ENCODE measurements around the gene TMEM161A. TPM values are rescaled to one million over a fixed set of nuclear protein-coding genes. Genes with fewer than 3 reads are reported as not detected.

The TMEM161A gene
- total RNA-seq, 6 experiments from 2014 or later: 20.5 to 27.9 (median 25.4) TPM

DNA sequence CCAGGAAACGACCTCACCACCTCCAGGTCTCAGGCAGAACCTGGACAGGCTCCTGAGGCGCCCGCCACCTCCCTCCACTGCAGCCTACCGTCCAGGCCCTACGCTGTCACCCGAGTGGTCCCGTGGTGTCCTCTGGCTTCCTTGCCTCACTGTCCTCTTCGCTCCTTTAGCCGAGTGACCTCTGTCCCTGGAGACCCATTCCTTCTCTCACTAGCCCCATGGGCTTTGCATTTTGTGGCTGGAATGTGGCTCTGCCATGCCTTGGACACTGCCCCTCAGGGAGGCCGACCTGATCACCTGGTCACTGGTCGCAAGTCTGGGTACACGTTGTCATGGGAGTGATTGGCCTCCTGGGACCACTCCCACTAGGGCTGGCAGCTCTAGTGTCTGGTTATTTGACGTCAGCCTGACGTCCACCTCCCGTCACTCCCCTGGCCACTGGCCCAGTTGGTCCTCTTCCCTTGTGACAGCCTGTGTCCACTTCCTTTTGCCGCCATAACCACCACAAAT is 56.6 kb downstream of the TMEM161A start:
- H3K36me3 Mint-ChIP-seq (ENCODE audit: low read depth): no peaks in the 10 kb centered on the region; the same call in 1 of the 2 replicates
- DNase-seq: no peak
- TF ChIP-seq, protein P1, sequence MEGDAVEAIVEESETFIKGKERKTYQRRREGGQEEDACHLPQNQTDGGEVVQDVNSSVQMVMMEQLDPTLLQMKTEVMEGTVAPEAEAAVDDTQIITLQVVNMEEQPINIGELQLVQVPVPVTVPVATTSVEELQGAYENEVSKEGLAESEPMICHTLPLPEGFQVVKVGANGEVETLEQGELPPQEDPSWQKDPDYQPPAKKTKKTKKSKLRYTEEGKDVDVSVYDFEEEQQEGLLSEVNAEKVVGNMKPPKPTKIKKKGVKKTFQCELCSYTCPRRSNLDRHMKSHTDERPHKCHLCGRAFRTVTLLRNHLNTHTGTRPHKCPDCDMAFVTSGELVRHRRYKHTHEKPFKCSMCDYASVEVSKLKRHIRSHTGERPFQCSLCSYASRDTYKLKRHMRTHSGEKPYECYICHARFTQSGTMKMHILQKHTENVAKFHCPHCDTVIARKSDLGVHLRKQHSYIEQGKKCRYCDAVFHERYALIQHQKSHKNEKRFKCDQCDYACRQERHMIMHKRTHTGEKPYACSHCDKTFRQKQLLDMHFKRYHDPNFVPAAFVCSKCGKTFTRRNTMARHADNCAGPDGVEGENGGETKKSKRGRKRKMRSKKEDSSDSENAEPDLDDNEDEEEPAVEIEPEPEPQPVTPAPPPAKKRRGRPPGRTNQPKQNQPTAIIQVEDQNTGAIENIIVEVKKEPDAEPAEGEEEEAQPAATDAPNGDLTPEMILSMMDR (IDR thresholded peaks at IDR 0.05): no peak
- no peak overlapping the region for H3K4me3 Mint-ChIP-seq
- no peaks in the 10 kb centered on the region for H3K4me1 Mint-ChIP-seq (ENCODE audit: low read depth)
- no peak overlapping the region for H3K27ac Mint-ChIP-seq
- no peaks in the 10 kb centered on the region for H3K27me3 Mint-ChIP-seq (ENCODE audit: insufficient read depth)
- no peaks in the 10 kb centered on the region for H3K9me3 Mint-ChIP-seq

DNA sequence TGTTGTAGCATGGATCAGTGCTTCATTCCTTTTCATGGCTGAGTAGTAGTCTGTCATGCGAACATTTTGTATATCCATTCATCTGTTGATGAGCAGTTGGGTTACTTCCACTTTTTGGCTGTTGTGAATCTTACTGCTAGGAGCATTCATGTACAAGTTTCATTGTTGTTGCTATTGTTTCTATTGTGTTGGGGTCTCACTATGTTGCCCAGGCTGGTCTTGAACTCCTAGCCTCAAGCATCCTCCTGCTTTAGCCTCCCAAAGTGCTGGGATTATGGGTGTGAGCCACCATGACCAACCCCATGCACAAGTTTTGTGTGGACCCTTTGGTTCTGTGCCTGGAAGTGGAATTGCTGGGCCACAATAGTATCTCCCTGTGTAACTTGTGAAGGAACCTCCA is 58.7 kb downstream of the TMEM161A start:
- Mint-ChIP-seq H3K36me3 (ENCODE audit: low read depth) (no peaks in the 10 kb centered on the region; the same call in 1 of the 2 replicates), H3K4me1 (ENCODE audit: low read depth) (no peaks in the 10 kb centered on the region), H3K27ac (no peak overlapping the region), H3K4me3 (no peak overlapping the region), H3K9me3 (no peaks in the 10 kb centered on the region), H3K27me3 (ENCODE audit: insufficient read depth) (no peaks in the 10 kb centered on the region)
- DNase-seq: no peak
- TF ChIP-seq, protein P1 (IDR thresholded peaks at IDR 0.05): no peak

DNA sequence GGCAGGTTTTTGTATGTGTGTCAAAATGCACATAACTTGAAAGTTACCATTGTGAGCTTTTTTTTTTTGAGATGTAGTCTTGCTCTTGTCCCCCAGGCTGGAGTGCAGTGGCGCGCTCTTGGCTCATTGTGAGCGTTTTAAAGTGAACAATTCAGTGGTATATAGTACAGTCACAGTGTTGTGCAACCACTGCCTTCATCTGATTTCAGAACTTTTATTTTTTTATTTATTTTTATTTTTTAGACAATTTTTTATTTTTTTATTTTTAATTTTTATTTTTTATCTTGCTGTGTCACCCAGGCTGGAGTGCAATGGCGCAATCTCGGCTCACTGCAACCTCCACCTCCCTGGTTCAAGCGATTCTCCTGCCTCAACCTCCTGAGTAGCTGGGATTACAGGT is 59.5 kb downstream of the TMEM161A start:
- Mint-ChIP-seq H3K4me1 (ENCODE audit: low read depth) (no peaks in the 10 kb centered on the region), H3K36me3 (ENCODE audit: low read depth) (no peaks in the 10 kb centered on the region; the same call in 1 of the 2 replicates), H3K9me3 (no peaks in the 10 kb centered on the region), H3K4me3 (no peak overlapping the region), H3K27me3 (ENCODE audit: insufficient read depth) (no peaks in the 10 kb centered on the region), H3K27ac (no peak overlapping the region)
- DNase-seq: no peak
- TF ChIP-seq, protein P1 (IDR thresholded peaks at IDR 0.05): no peak

DNA sequence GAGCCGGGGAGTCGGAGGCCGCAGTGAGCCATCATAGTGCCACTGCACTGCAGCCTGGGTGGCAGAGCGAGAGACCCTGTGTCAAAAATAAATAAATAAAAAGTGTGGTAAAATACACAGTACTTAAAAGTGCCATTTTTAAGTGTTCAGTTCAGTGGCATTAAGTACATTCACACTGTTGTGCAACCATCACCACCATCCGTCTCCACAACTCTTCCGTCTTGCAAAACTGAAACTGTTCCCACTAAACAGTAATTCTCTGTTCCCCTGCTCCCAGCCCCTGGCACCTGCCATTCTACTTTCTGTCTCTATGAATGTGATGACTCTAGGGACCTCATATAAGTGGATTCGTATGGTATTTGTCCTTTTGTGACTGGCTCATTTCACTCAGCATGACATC is 61.2 kb downstream of the TMEM161A start:
- DNase-seq: no peak
- no peak overlapping the region for H3K4me3 Mint-ChIP-seq
- no peaks in the 10 kb centered on the region; the same call in 1 of the 2 replicates for H3K36me3 Mint-ChIP-seq (ENCODE audit: low read depth)
- TF ChIP-seq, protein P1 (IDR thresholded peaks at IDR 0.05): no peak
- H3K9me3 Mint-ChIP-seq: no peaks in the 10 kb centered on the region
- H3K4me1 Mint-ChIP-seq (ENCODE audit: low read depth): no peaks in the 10 kb centered on the region
- no peak overlapping the region for H3K27ac Mint-ChIP-seq
- no peaks in the 10 kb centered on the region; the same call in 1 of the 2 replicates for H3K27me3 Mint-ChIP-seq (ENCODE audit: insufficient read depth)

DNA sequence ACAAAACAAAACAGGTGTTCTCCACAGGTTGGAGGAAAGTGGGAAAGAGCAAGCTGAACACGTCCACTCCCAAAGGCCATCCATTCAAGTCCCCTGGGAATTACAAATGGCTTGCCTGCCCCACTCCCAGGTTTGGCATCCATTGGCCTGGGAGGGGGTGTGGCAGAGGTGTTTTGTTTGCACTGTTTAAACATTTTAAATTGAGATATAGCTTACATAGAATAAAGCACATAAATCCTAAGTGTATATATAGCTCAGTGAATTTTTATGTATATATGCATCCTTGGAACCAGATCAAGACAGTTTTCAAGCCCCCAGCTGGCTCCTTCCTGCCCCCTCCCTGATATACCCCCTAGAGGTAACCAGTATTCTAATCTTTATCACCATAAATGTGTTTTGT is 61.8 kb downstream of the TMEM161A start:
- no peaks in the 10 kb centered on the region for H3K4me1 Mint-ChIP-seq (ENCODE audit: low read depth)
- no peaks in the 10 kb centered on the region; the same call in 1 of the 2 replicates for H3K36me3 Mint-ChIP-seq (ENCODE audit: low read depth)
- no peaks in the 10 kb centered on the region for H3K9me3 Mint-ChIP-seq
- no peaks in the 10 kb centered on the region; the same call in 1 of the 2 replicates for H3K27me3 Mint-ChIP-seq (ENCODE audit: insufficient read depth)
- no peak overlapping the region for H3K4me3 Mint-ChIP-seq
- TF ChIP-seq, protein P1 (IDR thresholded peaks at IDR 0.05): no peak
- no peak for DNase-seq
- no peak overlapping the region for H3K27ac Mint-ChIP-seq

Data from HFFc6 (cell line).